GM21526 (cell line): ENCODE data around the gene RETREG2.

ENCODE experiments used
- ATAC-seq: cut with Tn5 transposase; IDR thresholded peaks from one replicate; pipeline ENCODE4 v1.9.1; 2021; ENCODE audit warnings: moderate library complexity; ENCODE audit not compliant: unreplicated experiment, low FRiP score

The RETREG2 gene

GRCh38 chr2:219230059-219230540 lies 52.0 kb downstream of the RETREG2 start:
- ATAC-seq: no peak

- no peak for ATAC-seq
These were observed 56.3 kb downstream of the RETREG2 start for GRCh38 chr2:219234331-219234730.
